ENCODE data around the gene HGFAC.

GRCh38 chr4:3464911-3465697 lies 23.3 kb downstream of the HGFAC start:
- TF ChIP-seq NFYB (IDR thresholded peaks at IDR 0.05; ENCODE audit: insufficient read depth, low read depth, low read length) = no peak
- no peak for TF ChIP-seq PAX8 (IDR thresholded peaks at IDR 0.05)

Measured in GM12878 (cell line).